ENCODE results near the gene SNX4.

DNA sequence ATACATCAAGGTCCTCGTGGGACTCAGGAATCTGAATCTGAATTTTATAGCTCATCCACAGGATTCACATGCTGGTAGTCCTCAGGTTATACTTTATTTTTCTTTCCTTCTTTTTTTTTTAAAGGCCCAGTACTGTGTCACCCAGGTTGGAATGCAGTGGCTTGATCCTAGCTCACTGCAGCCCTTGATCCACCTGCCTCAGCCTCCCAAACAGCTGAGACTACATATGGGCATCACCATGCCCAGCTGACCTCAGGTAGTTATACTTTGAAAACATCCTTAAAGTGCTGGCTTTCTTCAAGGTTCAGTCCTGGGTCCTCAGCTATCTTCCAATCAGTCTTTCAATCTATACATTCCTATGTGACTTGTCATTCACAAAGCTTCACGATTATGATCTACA lies 38.2 kb downstream of the SNX4 start:
- TF ChIP-seq, protein P1, sequence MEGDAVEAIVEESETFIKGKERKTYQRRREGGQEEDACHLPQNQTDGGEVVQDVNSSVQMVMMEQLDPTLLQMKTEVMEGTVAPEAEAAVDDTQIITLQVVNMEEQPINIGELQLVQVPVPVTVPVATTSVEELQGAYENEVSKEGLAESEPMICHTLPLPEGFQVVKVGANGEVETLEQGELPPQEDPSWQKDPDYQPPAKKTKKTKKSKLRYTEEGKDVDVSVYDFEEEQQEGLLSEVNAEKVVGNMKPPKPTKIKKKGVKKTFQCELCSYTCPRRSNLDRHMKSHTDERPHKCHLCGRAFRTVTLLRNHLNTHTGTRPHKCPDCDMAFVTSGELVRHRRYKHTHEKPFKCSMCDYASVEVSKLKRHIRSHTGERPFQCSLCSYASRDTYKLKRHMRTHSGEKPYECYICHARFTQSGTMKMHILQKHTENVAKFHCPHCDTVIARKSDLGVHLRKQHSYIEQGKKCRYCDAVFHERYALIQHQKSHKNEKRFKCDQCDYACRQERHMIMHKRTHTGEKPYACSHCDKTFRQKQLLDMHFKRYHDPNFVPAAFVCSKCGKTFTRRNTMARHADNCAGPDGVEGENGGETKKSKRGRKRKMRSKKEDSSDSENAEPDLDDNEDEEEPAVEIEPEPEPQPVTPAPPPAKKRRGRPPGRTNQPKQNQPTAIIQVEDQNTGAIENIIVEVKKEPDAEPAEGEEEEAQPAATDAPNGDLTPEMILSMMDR (IDR thresholded peaks at IDR 0.05): no peak
- TF ChIP-seq POLR2A (IDR thresholded peaks at IDR 0.05; ENCODE audit: low read depth) (no peak), POLR2AphosphoS5 (IDR thresholded peaks at IDR 0.05) (no peak)

Data from esophagus muscularis mucosa (tissue), 3 donors.